Epithelial cell of esophagus (primary cell): ENCODE results near the gene CREB5.
A peak's percentile ranks its signal among the peaks of the same experiment; 100 is the strongest.

Experiments
- DNase-seq: peaks from one replicate; pipeline ENCODE4 v3.0.0; 2010; ENCODE audit warnings: low read depth
- H3K4me3 ChIP-seq: 2 replicates; pipeline ENCODE4 v1.5.1; 2011; ENCODE audit warnings: mild to moderate bottlenecking, low read length, control low read depth
- CTCF ChIP-seq: IDR thresholded peaks from 2 replicates; pipeline ENCODE4 v1.5.1; 2011; ENCODE audit warnings: low read depth, mild to moderate bottlenecking, low read length, control low read depth, inconsistent platforms; ENCODE audit not compliant: insufficient read depth; ENCODE audit errors: missing control alignments

The CREB5 gene

GRCh38 chr7:28411876-28412662 is at the start of gene CREB5:
CREB5 (plus strand) TSS chr7:28412518; CDS start chr7:28412915, 397 bp downstream.
- H3K4me3 ChIP-seq, result no peak within 1 kb of the TSS
- DNase-seq, result peak; percentile 43
- peak; percentile 43 for TF ChIP-seq CTCF

DNA sequence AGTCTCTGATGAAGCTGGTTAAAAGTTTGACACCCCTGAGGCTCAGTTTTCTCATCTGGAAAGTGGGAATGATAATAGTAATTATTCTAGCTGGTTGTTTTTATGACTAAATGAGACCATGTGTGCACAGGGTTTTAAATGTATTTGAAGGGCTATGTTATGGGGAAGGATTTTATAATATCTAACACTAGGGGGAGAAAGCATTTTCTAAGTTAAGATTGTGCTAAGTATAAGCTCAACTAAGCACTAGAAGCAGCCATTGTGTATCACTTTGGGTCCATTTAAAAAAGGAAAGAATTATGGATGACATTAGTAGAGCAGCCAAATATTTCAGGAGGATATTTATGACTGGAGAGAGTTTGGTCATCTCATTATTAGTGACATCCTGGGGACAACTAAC is 49.5 kb upstream of the CREB5 start:
- no peak for DNase-seq
- TF ChIP-seq CTCF, result no peak
- no peak overlapping the region for H3K4me3 ChIP-seq

GRCh38 chr7:28364082-28364481 is 48.2 kb upstream of the CREB5 start:
- peak; percentile 25 for TF ChIP-seq CTCF
- peak; percentile 5 for DNase-seq
- H3K4me3 ChIP-seq, result no peak overlapping the region

DNA sequence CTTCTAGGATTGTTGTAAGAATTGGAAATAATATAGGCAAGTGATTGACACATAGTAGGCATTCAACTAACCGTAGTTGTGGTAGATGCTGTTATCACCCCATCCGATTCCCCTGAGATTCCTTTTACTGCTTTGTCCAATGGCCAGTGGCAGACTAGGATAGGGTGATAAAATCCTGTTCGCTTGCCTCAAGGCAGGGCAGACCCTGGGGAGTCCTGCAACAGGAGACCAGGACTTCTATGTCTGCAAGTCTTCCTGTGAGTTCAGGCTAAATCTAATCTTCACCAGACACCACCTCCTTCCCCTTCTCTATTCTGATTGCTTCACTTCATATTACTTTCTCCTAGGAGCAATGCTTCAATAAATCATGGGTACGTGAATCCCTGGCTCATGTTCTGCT is 42.8 kb upstream of the CREB5 start:
- H3K4me3 ChIP-seq, result no peak overlapping the region
- TF ChIP-seq CTCF, result no peak
- no peak for DNase-seq

DNA sequence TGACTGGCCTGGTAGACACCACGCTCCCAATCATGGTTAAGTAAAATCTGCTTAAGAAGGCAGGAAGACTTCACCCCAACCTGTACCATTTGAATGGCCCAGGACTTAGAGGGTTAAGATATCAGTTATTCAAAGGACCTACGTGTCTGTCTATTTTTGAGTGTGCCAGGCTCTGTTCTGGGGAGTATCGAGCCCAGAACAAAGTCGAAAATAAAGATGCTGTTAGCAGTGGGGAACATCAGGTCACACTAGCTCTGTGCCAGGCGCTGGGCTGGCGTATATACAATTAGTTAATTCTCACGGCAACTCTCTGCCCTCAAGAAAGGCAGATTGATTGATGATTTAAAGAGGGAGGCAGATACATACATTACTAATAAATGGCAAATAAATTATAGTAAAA is 40.5 kb upstream of the CREB5 start:
- no peak for DNase-seq
- no peak overlapping the region for H3K4me3 ChIP-seq
- TF ChIP-seq CTCF, result no peak

DNA sequence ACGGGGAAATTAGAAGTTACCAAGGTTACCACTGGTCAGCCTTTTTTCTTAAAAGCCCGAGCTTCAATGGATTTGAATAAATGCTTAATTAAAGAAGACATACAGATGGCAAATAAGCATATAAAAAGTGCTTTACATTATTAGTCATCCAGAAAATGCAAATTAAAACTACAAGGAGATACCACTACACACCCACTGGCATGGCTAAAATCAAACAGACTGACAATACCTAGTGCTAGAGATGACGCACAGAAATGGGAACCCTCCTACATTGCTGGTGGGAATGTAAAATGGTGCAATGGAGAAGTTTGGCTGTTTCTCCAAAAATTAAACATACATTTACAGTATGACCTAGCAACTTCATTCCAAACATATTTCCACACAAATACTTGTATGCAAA is 38.3 kb upstream of the CREB5 start:
- no peak for DNase-seq
- no peak for TF ChIP-seq CTCF
- H3K4me3 ChIP-seq, result no peak overlapping the region

GRCh38 chr7:28375729-28376128 is 36.6 kb upstream of the CREB5 start:
- TF ChIP-seq CTCF, result no peak
- no peak for DNase-seq
- no peak overlapping the region for H3K4me3 ChIP-seq
